Measurements from ENCODE around the gene MRC1.

GRCh38 chr10:17816199-17816598 lies 7.1 kb downstream of the MRC1 start:
- TF ChIP-seq CTCF (IDR thresholded peaks at IDR 0.05) (no peak), RNF2 (IDR thresholded peaks at IDR 0.05; ENCODE audit: borderline replicate concordance, low read depth) (no peak), RFX5 (IDR thresholded peaks at IDR 0.05) (no peak), SMC3 (IDR thresholded peaks at IDR 0.05) (no peak), EHF (CRISPR knock-in tag; IDR thresholded peaks at IDR 0.05) (no peak), MAX (IDR thresholded peaks at IDR 0.05) (no peak), POLR2A (IDR thresholded peaks at IDR 0.05; ENCODE audit: low read length) (no peak)
